ENCODE results near the gene NOXO1. TPM values are rescaled to one million over a fixed set of nuclear protein-coding genes. Genes with fewer than 3 reads are reported as not detected.

Gene NOXO1, protein sequence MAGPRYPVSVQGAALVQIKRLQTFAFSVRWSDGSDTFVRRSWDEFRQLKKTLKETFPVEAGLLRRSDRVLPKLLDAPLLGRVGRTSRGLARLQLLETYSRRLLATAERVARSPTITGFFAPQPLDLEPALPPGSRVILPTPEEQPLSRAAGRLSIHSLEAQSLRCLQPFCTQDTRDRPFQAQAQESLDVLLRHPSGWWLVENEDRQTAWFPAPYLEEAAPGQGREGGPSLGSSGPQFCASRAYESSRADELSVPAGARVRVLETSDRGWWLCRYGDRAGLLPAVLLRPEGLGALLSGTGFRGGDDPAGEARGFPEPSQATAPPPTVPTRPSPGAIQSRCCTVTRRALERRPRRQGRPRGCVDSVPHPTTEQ
- not detected for total RNA-seq

DNA sequence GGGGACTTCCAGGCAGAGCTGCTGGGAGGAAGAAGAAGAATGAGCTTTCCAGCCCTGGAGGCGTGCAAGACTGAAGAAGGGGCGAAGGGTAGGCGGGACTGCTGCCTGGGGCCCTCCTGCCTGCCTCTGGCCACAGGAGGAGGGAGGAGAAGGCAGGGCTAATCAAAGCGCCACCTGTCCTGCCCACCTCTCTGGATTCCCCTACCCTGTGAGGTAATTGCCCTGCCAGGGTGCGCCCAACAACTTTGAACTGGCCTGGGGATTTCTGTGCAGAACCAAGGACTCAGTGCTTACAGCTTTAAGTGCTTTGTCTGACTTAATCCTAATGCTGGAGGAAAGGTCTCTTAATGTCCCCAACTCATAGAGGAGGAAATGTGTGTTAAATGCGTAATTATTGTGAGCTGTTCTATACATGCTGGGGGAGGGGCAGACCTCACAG, at the start of gene NOXO1:
Gene NOXO1, minus strand, starts transcription at position 72 of the 439 bp plus-strand sequence. CDS start 290 bp downstream, outside the sequence.
- ATAC-seq (ENCODE audit: low FRiP score) (no peak), DNase-seq (ENCODE audit: low spot score) (no peak)
- TF ChIP-seq, protein P1, sequence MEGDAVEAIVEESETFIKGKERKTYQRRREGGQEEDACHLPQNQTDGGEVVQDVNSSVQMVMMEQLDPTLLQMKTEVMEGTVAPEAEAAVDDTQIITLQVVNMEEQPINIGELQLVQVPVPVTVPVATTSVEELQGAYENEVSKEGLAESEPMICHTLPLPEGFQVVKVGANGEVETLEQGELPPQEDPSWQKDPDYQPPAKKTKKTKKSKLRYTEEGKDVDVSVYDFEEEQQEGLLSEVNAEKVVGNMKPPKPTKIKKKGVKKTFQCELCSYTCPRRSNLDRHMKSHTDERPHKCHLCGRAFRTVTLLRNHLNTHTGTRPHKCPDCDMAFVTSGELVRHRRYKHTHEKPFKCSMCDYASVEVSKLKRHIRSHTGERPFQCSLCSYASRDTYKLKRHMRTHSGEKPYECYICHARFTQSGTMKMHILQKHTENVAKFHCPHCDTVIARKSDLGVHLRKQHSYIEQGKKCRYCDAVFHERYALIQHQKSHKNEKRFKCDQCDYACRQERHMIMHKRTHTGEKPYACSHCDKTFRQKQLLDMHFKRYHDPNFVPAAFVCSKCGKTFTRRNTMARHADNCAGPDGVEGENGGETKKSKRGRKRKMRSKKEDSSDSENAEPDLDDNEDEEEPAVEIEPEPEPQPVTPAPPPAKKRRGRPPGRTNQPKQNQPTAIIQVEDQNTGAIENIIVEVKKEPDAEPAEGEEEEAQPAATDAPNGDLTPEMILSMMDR (IDR thresholded peaks at IDR 0.05), result no peak

DNA sequence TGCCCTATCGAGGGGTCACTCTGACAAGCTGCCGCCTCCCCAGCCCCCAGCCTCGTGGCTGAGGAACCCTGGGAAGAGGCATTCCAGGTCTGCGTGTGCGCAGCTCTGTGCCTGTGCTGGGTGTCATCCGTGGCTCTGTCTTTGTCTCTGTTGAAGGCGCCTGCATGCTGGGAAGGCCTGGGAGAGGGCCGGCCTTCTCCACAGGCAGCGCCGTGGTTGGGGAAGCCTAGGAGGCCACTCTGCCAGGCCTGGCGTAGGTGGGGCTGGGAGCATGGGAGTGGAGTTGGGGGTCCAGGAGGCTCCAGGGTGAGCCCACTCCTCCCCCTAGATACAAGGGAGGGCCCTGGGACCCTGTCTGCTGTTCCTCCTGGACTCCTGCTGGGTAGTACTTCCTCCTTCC, 48.8 kb upstream of the NOXO1 start:
- ATAC-seq (ENCODE audit: low FRiP score), result no peak
- DNase-seq (ENCODE audit: low spot score), result no peak
- TF ChIP-seq, protein P1 (IDR thresholded peaks at IDR 0.05), result no peak

DNA sequence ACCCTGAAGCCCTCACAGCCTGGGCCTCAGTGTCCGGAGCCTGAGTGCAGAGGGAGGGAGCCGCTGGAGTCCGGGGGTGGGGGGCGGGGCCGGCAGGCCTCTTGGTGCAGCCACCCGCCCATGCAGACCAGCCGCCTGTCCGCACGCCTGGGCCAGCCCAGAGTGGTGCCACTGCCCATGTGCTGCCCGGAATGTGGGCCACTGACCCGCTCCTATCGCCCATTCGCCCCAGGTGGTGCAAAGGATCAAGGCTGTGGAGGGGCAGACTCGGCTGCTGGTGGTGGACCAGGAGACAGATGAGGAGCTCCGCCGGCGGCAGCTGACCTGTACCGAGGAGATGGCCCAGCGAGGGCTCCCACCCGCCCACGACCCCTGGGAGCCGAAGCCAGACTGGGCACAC, 48.1 kb upstream of the NOXO1 start:
- ATAC-seq (ENCODE audit: low FRiP score) (no peak), DNase-seq (ENCODE audit: low spot score) (no peak)
- TF ChIP-seq, protein P1 (IDR thresholded peaks at IDR 0.05), result no peak

DNA sequence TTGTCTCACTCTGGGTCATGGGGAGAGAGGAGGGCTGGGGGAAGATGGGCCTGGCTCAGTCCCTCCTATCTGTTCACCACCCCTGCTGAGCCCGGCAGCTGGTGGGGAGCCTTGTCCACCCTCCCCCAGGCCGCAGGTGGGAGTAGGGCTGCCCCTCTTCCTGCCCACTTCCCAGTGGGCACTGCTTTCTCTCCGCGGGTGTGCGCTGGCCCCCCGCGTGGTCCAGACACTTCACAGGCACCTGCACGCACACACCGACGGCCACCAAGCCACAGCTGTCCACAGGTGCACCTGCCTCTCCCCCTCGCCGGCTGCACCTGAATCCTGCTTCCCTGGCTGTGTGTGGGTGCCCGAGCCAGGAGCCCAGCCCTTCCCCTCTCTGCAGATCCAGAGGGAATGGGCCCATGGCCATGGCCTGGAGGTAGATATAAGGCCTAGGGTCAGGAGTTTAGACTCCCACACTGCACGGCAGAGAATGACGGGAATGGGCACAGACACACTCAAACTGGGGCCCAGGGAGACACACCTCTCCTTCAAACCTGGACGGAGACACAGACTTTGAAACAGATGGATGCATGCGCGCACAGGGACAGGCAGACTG, 47.5 kb upstream of the NOXO1 start:
- DNase-seq (ENCODE audit: low spot score) (no peak), ATAC-seq (ENCODE audit: low FRiP score) (no peak)
- TF ChIP-seq, protein P1 (IDR thresholded peaks at IDR 0.05), result no peak

DNA sequence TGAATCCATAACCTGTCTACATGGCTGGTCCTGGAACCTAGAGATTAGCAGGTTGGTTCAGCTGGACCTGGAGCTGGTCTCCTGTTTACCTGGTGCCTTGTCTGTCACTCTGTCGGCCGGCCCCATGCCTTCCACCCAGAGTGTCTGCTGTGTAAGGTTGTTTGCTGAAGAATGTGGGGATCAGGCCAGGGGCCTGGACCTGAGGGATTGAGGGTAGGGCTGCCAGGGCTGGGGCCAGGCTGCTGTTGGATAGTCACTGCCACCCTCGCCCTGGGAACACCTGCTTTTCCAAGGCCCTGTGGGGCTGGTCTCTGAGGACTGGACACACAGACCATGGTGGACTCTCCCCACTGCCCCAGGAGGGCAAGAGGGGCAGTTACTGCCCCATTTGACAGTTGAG, 46.9 kb upstream of the NOXO1 start:
- no peak for DNase-seq (ENCODE audit: low spot score)
- ATAC-seq (ENCODE audit: low FRiP score), result no peak
- TF ChIP-seq, protein P1 (IDR thresholded peaks at IDR 0.05), result no peak

DNA sequence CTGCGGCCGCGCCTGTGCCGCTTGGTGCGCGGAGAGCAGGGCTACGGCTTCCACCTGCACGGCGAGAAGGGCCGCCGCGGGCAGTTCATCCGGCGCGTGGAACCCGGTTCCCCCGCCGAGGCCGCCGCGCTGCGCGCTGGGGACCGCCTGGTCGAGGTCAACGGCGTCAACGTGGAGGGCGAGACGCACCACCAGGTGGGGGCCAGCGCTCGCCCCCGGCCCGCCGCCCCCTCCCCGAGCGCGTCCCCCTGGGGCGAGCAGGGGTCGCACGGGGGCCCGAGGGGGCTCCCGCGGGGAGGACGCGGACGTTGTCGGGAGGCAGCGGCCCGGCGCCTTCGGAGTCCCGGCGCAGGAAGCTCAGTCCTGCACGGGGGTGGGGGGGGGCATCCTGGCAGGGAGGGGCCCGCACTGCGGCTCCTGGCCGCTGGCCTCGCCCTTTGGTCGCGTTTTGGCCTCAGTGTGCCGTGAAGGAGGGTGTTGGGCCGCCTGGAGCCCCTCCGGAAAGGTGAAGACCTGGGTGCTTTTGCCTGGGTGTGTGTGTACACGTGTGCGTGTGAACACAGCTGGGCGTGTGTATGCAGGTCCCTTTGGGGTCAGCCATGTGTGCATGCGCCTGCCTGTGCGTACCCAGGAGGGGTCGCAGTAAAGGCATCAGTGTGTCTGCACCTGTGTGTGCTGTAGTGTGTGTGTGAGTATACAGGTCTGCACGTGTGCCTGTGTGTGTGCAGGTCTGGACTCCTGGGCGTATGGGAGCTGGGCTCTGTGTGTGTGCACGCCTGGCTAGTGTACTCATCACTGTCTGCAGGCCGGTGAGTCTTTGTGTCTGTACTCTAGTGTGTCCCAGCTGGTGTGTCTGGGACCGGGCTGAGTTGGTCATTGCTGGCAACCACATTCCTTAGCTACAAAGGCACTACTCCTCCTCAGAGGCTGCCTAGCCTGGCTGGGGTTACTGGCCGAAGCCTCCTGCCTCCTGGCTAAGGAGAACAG, 46.0 kb upstream of the NOXO1 start:
- DNase-seq (ENCODE audit: low spot score), result no peak
- TF ChIP-seq, protein P1 (IDR thresholded peaks at IDR 0.05), result no peak
- no peak for ATAC-seq (ENCODE audit: low FRiP score)

Measured in omental fat pad (tissue), 4 donors.